Measurements from ENCODE around the gene CCL24.

- TF ChIP-seq POLR2A (IDR thresholded peaks at IDR 0.05): no peak
- TF ChIP-seq, protein P1, sequence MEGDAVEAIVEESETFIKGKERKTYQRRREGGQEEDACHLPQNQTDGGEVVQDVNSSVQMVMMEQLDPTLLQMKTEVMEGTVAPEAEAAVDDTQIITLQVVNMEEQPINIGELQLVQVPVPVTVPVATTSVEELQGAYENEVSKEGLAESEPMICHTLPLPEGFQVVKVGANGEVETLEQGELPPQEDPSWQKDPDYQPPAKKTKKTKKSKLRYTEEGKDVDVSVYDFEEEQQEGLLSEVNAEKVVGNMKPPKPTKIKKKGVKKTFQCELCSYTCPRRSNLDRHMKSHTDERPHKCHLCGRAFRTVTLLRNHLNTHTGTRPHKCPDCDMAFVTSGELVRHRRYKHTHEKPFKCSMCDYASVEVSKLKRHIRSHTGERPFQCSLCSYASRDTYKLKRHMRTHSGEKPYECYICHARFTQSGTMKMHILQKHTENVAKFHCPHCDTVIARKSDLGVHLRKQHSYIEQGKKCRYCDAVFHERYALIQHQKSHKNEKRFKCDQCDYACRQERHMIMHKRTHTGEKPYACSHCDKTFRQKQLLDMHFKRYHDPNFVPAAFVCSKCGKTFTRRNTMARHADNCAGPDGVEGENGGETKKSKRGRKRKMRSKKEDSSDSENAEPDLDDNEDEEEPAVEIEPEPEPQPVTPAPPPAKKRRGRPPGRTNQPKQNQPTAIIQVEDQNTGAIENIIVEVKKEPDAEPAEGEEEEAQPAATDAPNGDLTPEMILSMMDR (IDR thresholded peaks at IDR 0.05): no peak
These were observed 9.7 kb upstream of the CCL24 start for GRCh38 chr7:75823198-75823910.
